Esophagus squamous epithelium (tissue), 4 donors: ENCODE results near the gene MEIS2.

ENCODE experiments used
- CTCF ChIP-seq, 6 experiments: fragments of 450-650 bp in 4 of 6; fragments of 200-600 bp in 2 of 6; sonication (generic) in 2 of 6; IDR thresholded peaks; one replicate each; pipeline ENCODE4 v1.5.1; 2016 to 2019; ENCODE audit warnings: antibody characterized with exemption in 6 of 6, mild to moderate bottlenecking in 4 of 6, moderate library complexity in 4 of 6
- POLR2A ChIP-seq, 4 donors: fragments of 450-650 bp; IDR thresholded peaks; one replicate each; pipeline ENCODE4 v1.6.1; 2017; ENCODE audit warnings: antibody characterized with exemption in 4 of 4, mild to moderate bottlenecking in 4 of 4, moderate library complexity in 3 of 4

GRCh38 chr15:36982430-36982829 is 117.9 kb downstream of the MEIS2 start:
- no peak for TF ChIP-seq CTCF (IDR thresholded peaks at IDR 0.05)
- TF ChIP-seq POLR2A (IDR thresholded peaks at IDR 0.05) = no peak
